Activated CD8-positive, alpha-beta T cell treated with anti-CD3 and anti-CD28 coated beads, Interleukin-2, amount 10 ng/mL, durations not matched to agents 7 days and 5 days (primary cell): Measurements from ENCODE around the gene NUTF2. TPM values are rescaled to one million over a fixed set of nuclear protein-coding genes. Genes with fewer than 3 reads are reported as not detected.

Source experiments
- ATAC-seq: fragments of 150-1000 bp; cut with Tn5 transposase; one replicate; pipeline ENCODE4 v1.10.0; 2021; ENCODE audit warnings: moderate library complexity
- CTCF ChIA-PET: fragments of 350-600 bp; sonication (Branson Sonifier 250); formaldehyde crosslinking; loops from one replicate; lab custom pipeline; 2021; ENCODE audit warnings: antibody characterized with exemption; lab: Charles Lee
- POLR2A ChIA-PET: fragments of 350-600 bp; sonication (Branson Sonifier 250); formaldehyde crosslinking; loops from one replicate; lab custom pipeline; 2021; ENCODE audit warnings: antibody characterized with exemption; lab: Charles Lee
- DNase-seq: peaks from one replicate; pipeline ENCODE4 v3.0.0-alpha.2; 2020
- H3K27ac Mint-ChIP-seq: one replicate; pipeline ENCODE4 v1.8.0; 2021; ENCODE audit warnings: mild to moderate bottlenecking, mixed read lengths
- H3K27me3 Mint-ChIP-seq: one replicate; pipeline ENCODE4 v1.8.0; 2021; ENCODE audit warnings: low read depth, mixed read lengths
- H3K36me3 Mint-ChIP-seq: one replicate; pipeline ENCODE4 v1.8.0; 2021; ENCODE audit warnings: low read depth, mixed read lengths
- H3K4me1 Mint-ChIP-seq: one replicate; pipeline ENCODE4 v1.8.0; 2021; ENCODE audit warnings: low read depth, mixed read lengths
- H3K4me3 Mint-ChIP-seq: one replicate; pipeline ENCODE4 v1.8.0; 2021; ENCODE audit warnings: mild to moderate bottlenecking, mixed read lengths
- H3K9me3 Mint-ChIP-seq: one replicate; pipeline ENCODE4 v1.8.0; 2022; ENCODE audit warnings: mixed read lengths; ENCODE audit not compliant: insufficient read depth
- total RNA-seq, 2 experiments: library from RNA; stranded (reverse); gene quantifications; one replicate each; pipeline ENCODE4 v1.2.3, GENCODE V29; 2021

Gene NUTF2
- total RNA-seq, 2 experiments from 2014 or later: 125 to 134 TPM

- ChIA-PET CTCF (interaction anchor here (1.0 to 2.1 kb wide), 5 partner anchors 11 to 344 kb away, joined by 3 to 37 read pairs (median 5); no protein-coding TSS in a partner anchor), POLR2A (no interaction called here)
- H3K9me3 Mint-ChIP-seq: no peaks in the 10 kb centered on the region
- DNase-seq: no peak
- no peak for ATAC-seq
- no peak overlapping the region for H3K4me3 Mint-ChIP-seq
- no peaks in the 10 kb centered on the region for H3K27me3 Mint-ChIP-seq
- peaks cover 22% of the 10 kb centered on the region for H3K36me3 Mint-ChIP-seq
- peaks cover 2% of the 10 kb centered on the region for H3K4me1 Mint-ChIP-seq
- no peak overlapping the region for H3K27ac Mint-ChIP-seq
Observed at GRCh38 chr16:67864594-67864993, 17.9 kb downstream of the NUTF2 start.

GRCh38 chr16:67865318-67865717, 18.6 kb downstream of the NUTF2 start:
- H3K27me3 Mint-ChIP-seq: no peaks in the 10 kb centered on the region
- peak; percentile 36 for DNase-seq
- H3K27ac Mint-ChIP-seq: no peak overlapping the region
- no peak overlapping the region for H3K4me3 Mint-ChIP-seq
- ChIA-PET CTCF (interaction anchor here (0.8 to 2.1 kb wide), 8 partner anchors 12 to 344 kb away, joined by 3 to 37 read pairs (median 4); no protein-coding TSS in a partner anchor), POLR2A (interaction anchor here (0.6 kb wide), 1 partner anchor 85 kb away, joined by 3 read pairs; no protein-coding TSS in a partner anchor)
- ATAC-seq: peak; percentile 67
- no peaks in the 10 kb centered on the region for H3K9me3 Mint-ChIP-seq
- H3K36me3 Mint-ChIP-seq: peaks cover 24% of the 10 kb centered on the region
- peaks cover 2% of the 10 kb centered on the region for H3K4me1 Mint-ChIP-seq

GRCh38 chr16:67868290-67868689, 21.6 kb downstream of the NUTF2 start:
- H3K36me3 Mint-ChIP-seq: peaks cover 32% of the 10 kb centered on the region
- peaks cover 7% of the 10 kb centered on the region for H3K4me1 Mint-ChIP-seq
- no peak for ATAC-seq
- ChIA-PET POLR2A (no interaction called here), CTCF (interaction anchor here (1.7 kb wide), 1 partner anchor 22 kb away, joined by 4 read pairs; no protein-coding TSS in a partner anchor)
- no peaks in the 10 kb centered on the region for H3K9me3 Mint-ChIP-seq
- no peak overlapping the region for H3K4me3 Mint-ChIP-seq
- H3K27me3 Mint-ChIP-seq: no peaks in the 10 kb centered on the region
- DNase-seq: no peak
- H3K27ac Mint-ChIP-seq: no peak overlapping the region

- no peak overlapping the region for H3K4me3 Mint-ChIP-seq
- ATAC-seq: no peak
- CTCF ChIA-PET: interaction anchor here (1.0 to 1.4 kb wide), 2 partner anchors 8 to 14 kb away, joined by 3 read pairs; no protein-coding TSS in a partner anchor
- peaks cover 32% of the 10 kb centered on the region for H3K36me3 Mint-ChIP-seq
- DNase-seq: no peak
- no peaks in the 10 kb centered on the region for H3K9me3 Mint-ChIP-seq
- POLR2A ChIA-PET: no interaction called here
- H3K27me3 Mint-ChIP-seq: no peaks in the 10 kb centered on the region
- H3K4me1 Mint-ChIP-seq: peaks cover 16% of the 10 kb centered on the region
- no peak overlapping the region for H3K27ac Mint-ChIP-seq
Observed at GRCh38 chr16:67869653-67870052, 22.9 kb downstream of the NUTF2 start.

- no peak overlapping the region for H3K4me3 Mint-ChIP-seq
- ATAC-seq (no peak), DNase-seq (no peak)
- peak overlapping the region; percentile 14 for H3K27ac Mint-ChIP-seq
- H3K4me1 Mint-ChIP-seq: peaks cover 31% of the 10 kb centered on the region
- H3K9me3 Mint-ChIP-seq: no peaks in the 10 kb centered on the region
- CTCF ChIA-PET: interaction anchor here (0.9 to 1.0 kb wide), 4 partner anchors 12 to 198 kb away, joined by 3 to 5 read pairs (median 3); no protein-coding TSS in a partner anchor
- no peaks in the 10 kb centered on the region for H3K27me3 Mint-ChIP-seq
- POLR2A ChIA-PET: interaction anchor here (1.1 kb wide), 1 partner anchor 38 kb away, joined by 3 read pairs; no protein-coding TSS in a partner anchor
- peaks cover 30% of the 10 kb centered on the region for H3K36me3 Mint-ChIP-seq
Observed at GRCh38 chr16:67871256-67871655, 24.5 kb downstream of the NUTF2 start.

- DNase-seq (no peak), ATAC-seq (no peak)
- Mint-ChIP-seq H3K27ac (peak overlapping the region; percentile 92), H3K9me3 (no peaks in the 10 kb centered on the region), H3K36me3 (peaks cover 30% of the 10 kb centered on the region), H3K4me3 (peak overlapping the region; percentile 89), H3K4me1 (peaks cover 31% of the 10 kb centered on the region), H3K27me3 (no peaks in the 10 kb centered on the region)
- POLR2A ChIA-PET: no interaction called here
- CTCF ChIA-PET: interaction anchor here (0.9 kb wide), 2 partner anchors 11 to 56 kb away, joined by 3 to 5 read pairs; no protein-coding TSS in a partner anchor
Observed at GRCh38 chr16:67872131-67872630, 25.4 kb downstream of the NUTF2 start.

- peak; percentile 88 for DNase-seq
- Mint-ChIP-seq H3K36me3 (peaks cover 36% of the 10 kb centered on the region), H3K4me1 (peaks cover 31% of the 10 kb centered on the region), H3K9me3 (no peaks in the 10 kb centered on the region), H3K27ac (peak within 1 kb of the TSS; percentile 92), H3K4me3 (peak within 1 kb of the TSS; percentile 89), H3K27me3 (no peaks in the 10 kb centered on the region)
- ATAC-seq: peak; percentile 91
- ChIA-PET POLR2A (interaction anchor here (0.5 to 2.1 kb wide), 6 partner anchors 9 to 212 kb away, joined by 3 to 13 read pairs (median 4); partner anchors contain the start of genes PSMB10, RANBP10 and TSNAXIP1), CTCF (interaction anchor here (0.7 to 3.1 kb wide), 11 partner anchors 9 to 352 kb away, joined by 3 to 28 read pairs (median 4); partner anchors contain the start of genes NRN1L and NUTF2)
Observed at GRCh38 chr16:67872631-67873434, 26.1 kb downstream of the NUTF2 start, which contains the start of gene EDC4. EDC4 (plus strand) TSS chr16:67873052; CDS start chr16:67873262, 210 bp downstream.

- CTCF ChIA-PET: interaction anchor here (0.7 to 3.1 kb wide), 12 partner anchors 8 to 353 kb away, joined by 3 to 28 read pairs (median 4); partner anchors contain the start of genes NRN1L and NUTF2
- Mint-ChIP-seq H3K36me3 (peaks cover 39% of the 10 kb centered on the region), H3K9me3 (no peaks in the 10 kb centered on the region), H3K27ac (peak overlapping the region; percentile 92), H3K4me1 (peaks cover 31% of the 10 kb centered on the region), H3K27me3 (no peaks in the 10 kb centered on the region), H3K4me3 (peak overlapping the region; percentile 89)
- ATAC-seq (no peak), DNase-seq (no peak)
- POLR2A ChIA-PET: interaction anchor here (0.5 to 2.1 kb wide), 7 partner anchors 8 to 211 kb away, joined by 3 to 13 read pairs (median 3); partner anchors contain the start of genes PSMB10, RANBP10 and TSNAXIP1
Observed at GRCh38 chr16:67873435-67874370, 27.0 kb downstream of the NUTF2 start.

- Mint-ChIP-seq H3K27me3 (no peaks in the 10 kb centered on the region), H3K36me3 (peaks cover 45% of the 10 kb centered on the region), H3K27ac (peak overlapping the region; percentile 92), H3K9me3 (no peaks in the 10 kb centered on the region), H3K4me1 (peaks cover 31% of the 10 kb centered on the region), H3K4me3 (peak overlapping the region; percentile 89)
- DNase-seq: no peak
- POLR2A ChIA-PET: interaction anchor here (0.9 to 2.1 kb wide), 3 partner anchors 16 to 62 kb away, joined by 3 to 13 read pairs (median 5); partner anchors contain the start of gene PSMB10
- ATAC-seq: no peak
- CTCF ChIA-PET: interaction anchor here (0.7 to 3.1 kb wide), 6 partner anchors 10 to 61 kb away, joined by 3 to 28 read pairs (median 6); partner anchors contain the start of genes NRN1L and NUTF2
Observed at GRCh38 chr16:67874372-67874771, 27.6 kb downstream of the NUTF2 start.

- Mint-ChIP-seq H3K27ac (no peak overlapping the region), H3K4me1 (peaks cover 31% of the 10 kb centered on the region), H3K4me3 (no peak overlapping the region), H3K27me3 (no peaks in the 10 kb centered on the region), H3K9me3 (no peaks in the 10 kb centered on the region), H3K36me3 (peaks cover 50% of the 10 kb centered on the region)
- CTCF ChIA-PET: no interaction called here
- no peak for ATAC-seq
- DNase-seq: no peak
- POLR2A ChIA-PET: no interaction called here
Observed at GRCh38 chr16:67877064-67877463, 30.3 kb downstream of the NUTF2 start.
